Thoracic aorta (tissue), 2 donors: ENCODE measurements around the gene OBI1. TPM values are rescaled to one million over a fixed set of nuclear protein-coding genes. Genes with fewer than 3 reads are reported as not detected.

Experiments
- ATAC-seq: fragments of 150-250 bp; one replicate; pipeline ENCODE4 v1.8.0; 2017; ENCODE audit warnings: low read depth; ENCODE audit not compliant: insufficient number of reproducible peaks, low FRiP score
- DNase-seq: peaks from one replicate; pipeline ENCODE4 v3.0.0-alpha.2; 2020; ENCODE audit warnings: low spot score
- H3K27ac ChIP-seq, 2 donors: fragments of 200-600 bp; sonication (generic); 1 replicate in 1 of 2; 2 replicates in 1 of 2; pipeline ENCODE4 v1.5.1; 2016; ENCODE audit warnings: mild to moderate bottlenecking in 2 of 2, moderate library complexity in 2 of 2
- H3K27me3 ChIP-seq: fragments of 200-600 bp; sonication (generic); replicated peaks from 2 replicates; pipeline ENCODE4 v1.6.0; 2016; ENCODE audit warnings: mild to moderate bottlenecking; ENCODE audit not compliant: insufficient read depth
- H3K36me3 ChIP-seq: fragments of 200-600 bp; sonication (generic); one replicate; pipeline ENCODE4 v1.5.1; 2016
- H3K4me1 ChIP-seq, 2 donors: fragments of 200-600 bp; sonication (generic); 1 replicate in 1 of 2; 2 replicates in 1 of 2; pipeline versions ENCODE4 v1.5.1 to v1.6.0; 2016; ENCODE audit warnings: low read depth in 2 of 2, mild to moderate bottlenecking in 1 of 2; ENCODE audit not compliant: control insufficient read depth in 1 of 2
- H3K4me3 ChIP-seq: fragments of 200-600 bp; sonication (generic); 2 replicates; pipeline ENCODE4 v1.5.1; 2016; ENCODE audit warnings: mild to moderate bottlenecking
- H3K9me3 ChIP-seq: fragments of 200-600 bp; sonication (generic); 2 replicates; pipeline ENCODE4 v1.5.1; 2016
- CTCF ChIP-seq: fragments of 200-600 bp; sonication (generic); IDR thresholded peaks from one replicate; pipeline ENCODE4 v1.5.1; 2019; ENCODE audit warnings: antibody characterized with exemption
- total RNA-seq, 2 donors: library from RNA; depleted of rRNA; stranded (reverse); fragments of >200 nt; gene quantifications; one replicate each; pipeline versions ENCODE4 v1.1.0 to v1.2.3, GENCODE V29; 2016

OBI1 gene
- total RNA-seq, 2 donors from 2014 or later = 9.3 to 10.2 TPM

DNA sequence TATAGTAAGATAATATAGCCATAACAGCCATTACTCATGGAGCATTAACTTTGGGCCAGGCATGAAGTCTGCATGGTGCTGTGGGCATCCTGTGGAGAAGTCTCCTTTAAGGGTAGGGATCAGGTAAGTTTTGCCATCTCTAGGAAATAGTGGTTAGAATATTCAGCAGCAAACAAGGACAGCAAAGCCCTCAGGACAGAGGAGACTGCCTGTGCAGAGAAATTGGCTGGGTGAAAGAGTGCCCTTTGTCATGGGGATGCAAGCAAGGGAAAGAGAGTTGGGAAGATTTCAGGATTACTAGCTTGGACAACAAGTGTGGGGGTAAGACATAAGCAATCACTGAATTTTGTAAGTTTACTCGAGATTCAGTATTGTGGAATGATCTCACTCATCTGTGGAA lies 15.7 kb upstream of the OBI1 start:
- ATAC-seq (no peak), DNase-seq (no peak)
- Histone ChIP-seq H3K27ac (no peak overlapping the region), H3K9me3 (no peaks in the 10 kb centered on the region), H3K36me3 (no peaks in the 10 kb centered on the region), H3K27me3 (no peaks in the 10 kb centered on the region), H3K4me1 (no peaks in the 10 kb centered on the region), H3K4me3 (no peak overlapping the region)
- no peak for TF ChIP-seq CTCF

GRCh38 chr13:78662467-78662866 lies 3.5 kb upstream of the OBI1 start:
- Histone ChIP-seq H3K27ac (no peak overlapping the region), H3K4me1 (peaks cover 5 to 8% of the 10 kb centered on the region in 2 donors), H3K4me3 (no peak overlapping the region), H3K27me3 (no peaks in the 10 kb centered on the region), H3K9me3 (no peaks in the 10 kb centered on the region), H3K36me3 (no peaks in the 10 kb centered on the region)
- no peak for ATAC-seq
- TF ChIP-seq CTCF = no peak
- no peak for DNase-seq

DNA sequence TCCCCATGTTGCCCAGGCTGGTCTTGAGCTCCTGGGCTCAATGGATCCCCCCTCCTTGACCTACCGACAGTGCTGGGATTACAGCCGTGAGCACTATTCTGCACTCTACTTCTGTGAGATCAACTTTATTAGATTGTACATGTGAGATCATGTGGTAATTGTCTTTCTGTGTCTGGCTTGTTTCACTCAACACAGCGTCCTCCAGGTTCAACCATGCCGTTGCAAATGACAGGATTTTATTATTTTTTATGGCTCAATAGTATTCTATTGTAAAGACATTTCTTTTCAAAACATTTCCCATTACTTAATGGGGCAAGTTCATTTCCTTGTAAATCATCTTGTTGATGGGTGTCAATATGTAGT lies 1.5 kb upstream of the OBI1 start:
- H3K9me3 ChIP-seq = no peaks in the 10 kb centered on the region
- H3K4me3 ChIP-seq = peak overlapping the region; percentile 90
- no peaks in the 10 kb centered on the region for H3K27me3 ChIP-seq
- TF ChIP-seq CTCF = no peak
- no peak overlapping the region for H3K27ac ChIP-seq
- peaks cover 7 to 10% of the 10 kb centered on the region in 2 donors for H3K4me1 ChIP-seq
- ATAC-seq (no peak), DNase-seq (no peak)
- no peaks in the 10 kb centered on the region for H3K36me3 ChIP-seq

DNA sequence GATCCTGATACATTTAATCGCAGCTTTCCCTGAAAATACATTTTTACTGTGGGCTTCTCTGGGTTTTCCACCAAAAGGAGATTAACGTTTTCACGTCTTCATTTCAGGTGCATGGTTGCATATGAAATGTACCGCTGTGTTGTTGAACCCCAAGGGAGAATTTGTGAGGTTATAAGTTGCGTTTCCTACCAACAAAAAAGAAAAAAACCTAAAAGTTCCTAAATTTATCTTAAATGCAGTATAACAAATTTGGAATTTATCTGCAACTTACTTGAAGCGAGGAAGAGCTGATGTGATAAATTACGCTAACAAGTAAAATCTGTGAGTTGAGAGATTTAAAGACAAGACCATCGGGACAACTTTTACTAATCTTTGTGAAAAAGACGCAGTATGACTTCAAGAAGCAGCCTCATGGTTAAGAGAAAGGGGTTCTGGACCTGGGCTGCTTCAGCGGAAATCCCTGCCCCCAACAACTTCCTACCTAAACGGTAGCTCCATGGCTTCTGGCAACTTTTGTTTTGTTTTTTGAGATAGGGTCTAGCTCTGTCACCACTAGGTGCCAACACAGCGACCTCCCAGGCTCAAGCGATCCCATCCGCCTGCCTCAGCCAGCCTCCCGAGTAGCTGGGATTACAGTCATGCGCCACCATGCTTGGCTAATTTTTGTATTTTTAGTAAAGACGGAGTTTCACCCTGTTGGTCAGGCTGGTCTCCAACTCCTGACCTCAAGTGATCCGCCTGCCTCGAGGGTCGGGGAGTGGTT lies 958 bp upstream of the OBI1 start:
- Histone ChIP-seq H3K9me3 (no peaks in the 10 kb centered on the region), H3K27ac (no peak overlapping the region), H3K4me1 (peaks cover 7 to 10% of the 10 kb centered on the region in 2 donors), H3K36me3 (no peaks in the 10 kb centered on the region), H3K27me3 (no peaks in the 10 kb centered on the region), H3K4me3 (peak overlapping the region; percentile 90)
- ATAC-seq (peak; percentile 9), DNase-seq (no peak)
- no peak for TF ChIP-seq CTCF

GRCh38 chr13:78659450-78659730 lies 435 bp upstream of the OBI1 start:
- ATAC-seq (no peak), DNase-seq (no peak)
- Histone ChIP-seq H3K4me1 (peaks cover 7 to 10% of the 10 kb centered on the region in 2 donors), H3K27me3 (no peaks in the 10 kb centered on the region), H3K4me3 (peak overlapping the region; percentile 90), H3K36me3 (no peaks in the 10 kb centered on the region), H3K27ac (no peak overlapping the region), H3K9me3 (no peaks in the 10 kb centered on the region)
- no peak for TF ChIP-seq CTCF
